Left ventricle myocardium superior (tissue), 1 donor: ENCODE data around the gene MAN2A2. TPM values are rescaled to one million over a fixed set of nuclear protein-coding genes. Genes with fewer than 3 reads are reported as not detected.
"Not testable (repeated sequence)": the region's sequence is repeated elsewhere in the genome, so short reads cannot be mapped to it uniquely, and the experiment has no call there.

Source experiments
- ATAC-seq: fragments of 200-7000 bp; cut with Tn5 transposase; one replicate; pipeline ENCODE4 v1.9.1; 2020; ENCODE audit warnings: mild to moderate bottlenecking, moderate library complexity
- DNase-seq: peaks from one replicate; pipeline ENCODE4 v3.0.0-alpha.2; 2020
- intact Hi-C: fragments of 100-400 bp; cut with micrococcal nuclease; formaldehyde crosslinking; loops from one replicate; pipeline ENCODE4 v1.11.0; 2022
- total RNA-seq: library from RNA; stranded (reverse); fragmentation: NEBNext Ultra II Directional; extraction: Animal tissue kit (Norgen Biotek cat#: 25700); gene quantifications from one replicate; pipeline ENCODE4 v1.2.1, GENCODE V29; 2021
- donor health status: DM: no; HTN: yes; CAD: no; lungs with severe emphysema.

Gene MAN2A2
- total RNA-seq, 1 donor from 2014 or later: 146 TPM

DNA sequence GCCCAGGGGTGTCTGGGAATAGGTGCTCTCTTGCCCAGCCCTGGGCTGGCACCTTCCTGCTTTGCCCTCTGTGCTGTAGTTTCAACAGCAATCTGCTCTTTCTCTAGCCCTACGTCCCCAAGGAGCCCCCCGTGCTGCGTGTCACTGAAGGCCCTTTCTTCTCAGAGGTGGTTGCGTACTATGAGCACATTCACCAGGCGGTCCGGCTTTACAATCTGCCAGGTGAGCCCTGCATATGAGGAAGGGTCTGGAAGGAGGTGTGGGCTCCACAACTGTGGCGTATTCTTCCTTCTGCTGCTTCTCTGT is 9.6 kb downstream of the MAN2A2 start:
- ATAC-seq (no peak), DNase-seq (peak; percentile 19)
- intact Hi-C loops: no loop called here

DNA sequence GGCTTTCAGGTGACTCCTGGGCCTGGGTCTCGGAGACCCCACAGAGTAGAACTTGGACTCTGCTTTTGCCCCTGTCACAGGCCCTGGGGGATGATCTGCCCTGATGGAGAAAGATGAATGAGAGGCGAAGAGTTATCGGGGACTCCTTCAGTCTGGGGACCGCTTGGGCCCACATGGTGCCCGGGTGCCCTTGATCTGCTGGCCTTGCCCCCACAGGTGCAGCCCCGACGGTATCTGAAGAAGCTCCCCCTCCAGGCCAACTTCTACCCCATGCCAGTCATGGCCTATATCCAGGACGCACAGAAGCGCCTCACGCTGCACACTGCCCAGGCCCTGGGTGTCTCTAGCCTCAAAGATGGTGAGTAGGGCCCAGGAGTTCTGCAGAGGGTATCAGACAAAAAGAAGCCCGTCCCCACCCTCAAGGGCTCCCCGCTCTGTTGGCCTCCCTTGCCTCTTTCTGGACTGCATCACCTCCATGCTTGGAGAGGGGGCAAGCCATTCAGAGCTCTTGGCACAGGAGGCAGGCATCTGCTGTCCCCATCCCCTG is 10.4 kb downstream of the MAN2A2 start:
- intact Hi-C loops: no loop called here
- peak; percentile 11 for DNase-seq
- ATAC-seq: no peak

DNA sequence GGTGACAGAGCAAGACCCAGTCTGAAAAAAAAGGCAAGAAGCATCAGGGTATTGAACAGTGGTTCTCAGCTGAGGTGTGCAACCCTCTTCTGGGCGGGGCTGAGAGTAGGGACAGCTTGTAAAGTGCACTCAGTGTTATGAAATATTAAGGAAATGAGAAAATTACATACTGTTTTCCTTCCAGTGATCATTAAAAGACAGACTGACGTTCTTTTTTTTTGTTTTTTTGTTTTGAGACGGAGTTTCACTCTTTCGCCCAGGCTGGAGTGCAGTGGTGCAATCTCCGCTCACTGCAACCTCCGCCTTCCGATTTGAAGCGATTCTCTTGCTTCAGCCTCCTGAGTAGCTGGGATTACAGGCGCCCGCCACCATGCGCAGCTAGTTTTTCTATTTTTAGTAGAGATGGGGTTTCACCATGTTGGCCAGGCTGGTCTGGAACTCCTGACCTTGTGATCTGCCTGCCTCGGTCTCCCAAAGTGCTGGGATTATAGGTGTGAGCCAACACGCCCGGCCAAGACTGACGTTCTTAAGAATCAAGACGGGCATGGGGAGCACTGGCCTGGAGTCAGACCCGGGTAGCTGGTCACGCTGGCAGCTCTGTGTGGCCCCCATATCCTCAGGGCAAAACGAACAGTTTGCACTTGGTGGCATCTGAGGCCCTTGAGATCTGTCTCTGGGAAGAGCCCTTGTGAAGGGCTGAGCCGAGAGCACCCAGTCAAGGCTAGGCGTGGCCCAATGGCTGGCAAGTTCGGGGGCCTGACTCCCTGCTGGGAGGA is 11.4 kb downstream of the MAN2A2 start:
- intact Hi-C loops: no loop called here
- ATAC-seq: no peak
- DNase-seq: peak; percentile 26

DNA sequence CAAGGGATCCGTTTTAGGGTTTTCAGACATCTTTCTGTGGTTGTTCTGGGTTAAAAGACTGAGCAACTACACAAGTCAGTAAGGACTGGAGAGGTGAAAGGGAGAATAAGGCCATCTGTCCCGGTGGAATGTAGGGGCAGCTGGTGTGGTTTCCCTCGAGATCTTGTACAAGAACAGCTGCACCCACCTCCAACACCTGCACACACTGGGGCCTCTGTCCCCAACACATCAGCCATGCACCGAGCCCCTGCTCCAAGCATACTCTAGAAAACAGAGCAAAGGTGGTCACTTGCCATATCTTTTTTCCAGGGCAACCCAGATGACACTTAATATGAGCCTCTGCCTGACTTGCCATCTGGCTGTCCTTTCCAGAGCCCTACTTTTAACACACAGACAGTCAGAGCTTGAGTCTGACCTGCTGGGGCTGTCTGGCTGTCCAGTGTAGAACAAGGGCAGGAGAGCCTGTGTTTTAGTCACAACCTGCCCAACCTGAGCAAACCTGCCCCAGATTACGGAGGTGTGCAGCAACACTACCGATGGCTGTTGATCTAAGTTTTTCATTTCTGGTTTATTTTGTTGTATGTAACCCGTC is 12.2 kb downstream of the MAN2A2 start:
- ATAC-seq: peak; percentile 6
- intact Hi-C loops: no loop called here
- DNase-seq: no peak

DNA sequence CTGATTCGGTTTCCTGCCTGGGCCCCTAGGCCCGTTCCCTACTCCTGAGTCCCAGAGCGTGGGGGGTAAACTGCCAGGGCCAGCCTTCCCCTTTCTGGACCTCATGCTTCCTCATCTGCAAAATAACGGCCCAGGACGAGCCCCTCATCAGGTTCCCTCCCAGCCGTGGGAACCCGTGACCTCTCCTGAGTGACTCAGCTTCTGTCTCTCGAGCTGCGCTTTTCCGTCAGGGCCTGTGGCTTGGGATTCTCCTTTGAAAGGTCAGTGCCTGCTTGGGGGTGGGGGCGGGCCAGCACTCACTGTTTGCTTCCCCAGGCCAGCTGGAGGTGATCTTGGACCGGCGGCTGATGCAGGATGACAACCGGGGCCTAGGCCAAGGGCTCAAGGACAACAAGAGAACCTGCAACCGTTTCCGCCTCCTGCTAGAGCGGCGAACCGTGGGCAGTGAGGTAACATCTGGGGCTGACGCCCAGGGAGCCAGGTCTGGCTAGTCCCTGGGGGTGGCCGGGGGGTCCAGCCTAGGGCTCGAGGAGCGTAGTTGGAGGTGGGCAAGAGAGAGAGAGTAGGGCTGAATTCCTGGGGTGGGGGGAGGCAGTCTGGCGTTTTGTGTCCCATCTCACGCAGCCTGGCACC is 12.8 kb downstream of the MAN2A2 start:
- ATAC-seq (peak; percentile 50), DNase-seq (peak; percentile 82)
- intact Hi-C loops: no loop called here

GRCh38 chr15:90916461-90916860 is 13.4 kb downstream of the MAN2A2 start:
- intact Hi-C loops: no loop called here
- DNase-seq: no peak
- no peak for ATAC-seq

DNA sequence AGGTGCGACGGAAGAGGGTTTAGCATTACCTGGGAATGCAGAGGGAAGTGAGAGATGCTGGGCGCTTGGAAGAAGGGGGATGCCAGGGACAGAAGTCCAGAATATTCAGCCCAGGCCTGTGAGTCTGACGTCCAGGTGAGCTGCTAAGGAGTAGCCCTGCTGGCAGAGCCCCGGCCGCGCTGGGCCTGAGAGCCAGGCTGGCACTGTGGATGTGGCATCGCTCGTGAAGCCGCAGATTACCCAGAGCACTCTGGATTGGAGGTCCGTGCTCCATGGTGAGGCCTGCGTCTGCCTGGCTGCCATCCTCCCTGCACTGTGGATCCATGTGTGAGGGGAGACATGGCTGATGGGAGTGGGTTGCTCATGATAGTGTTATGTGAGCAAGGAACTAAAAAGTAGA is 14.5 kb downstream of the MAN2A2 start:
- intact Hi-C loops: no loop called here
- DNase-seq: no peak
- ATAC-seq: no peak

DNA sequence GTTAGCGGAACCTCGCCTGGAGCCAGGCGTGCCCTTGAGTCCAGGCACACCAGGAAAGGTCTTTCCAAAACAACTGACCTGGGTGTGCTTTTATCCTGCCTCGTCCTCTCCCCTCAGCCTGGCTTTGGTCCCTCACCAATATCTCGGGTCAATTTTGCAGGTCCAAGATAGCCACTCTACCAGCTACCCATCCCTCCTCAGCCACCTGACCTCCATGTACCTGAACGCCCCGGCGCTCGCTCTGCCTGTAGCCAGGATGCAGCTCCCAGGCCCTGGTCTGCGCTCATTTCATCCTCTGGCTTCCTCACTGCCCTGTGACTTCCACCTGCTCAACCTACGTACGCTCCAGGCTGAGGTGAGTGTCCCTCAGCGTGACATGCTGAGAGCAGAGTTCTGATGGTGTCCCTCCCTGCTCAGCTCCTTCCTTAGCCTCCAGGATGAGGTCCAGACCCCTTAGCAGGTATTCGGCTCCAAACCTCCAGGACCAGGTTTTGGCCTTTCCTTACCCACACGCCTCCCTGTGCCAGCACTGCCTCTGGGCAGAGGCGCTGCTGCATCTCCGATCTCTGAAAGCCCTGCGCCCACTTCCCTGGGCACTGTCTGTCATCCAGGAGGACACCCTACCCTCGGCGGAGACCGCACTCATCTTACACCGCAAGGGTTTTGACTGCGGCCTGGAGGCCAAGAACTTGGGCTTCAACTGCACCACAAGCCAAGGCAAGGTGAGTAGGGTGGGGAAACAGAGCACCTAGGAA is 15.1 kb downstream of the MAN2A2 start:
- DNase-seq (no peak), ATAC-seq (peak; percentile 2)
- intact Hi-C loops: no loop called here

GRCh38 chr15:90918835-90919234 is 15.7 kb downstream of the MAN2A2 start:
- DNase-seq: no peak
- intact Hi-C loops: no loop called here
- peak; percentile 73 for ATAC-seq

DNA sequence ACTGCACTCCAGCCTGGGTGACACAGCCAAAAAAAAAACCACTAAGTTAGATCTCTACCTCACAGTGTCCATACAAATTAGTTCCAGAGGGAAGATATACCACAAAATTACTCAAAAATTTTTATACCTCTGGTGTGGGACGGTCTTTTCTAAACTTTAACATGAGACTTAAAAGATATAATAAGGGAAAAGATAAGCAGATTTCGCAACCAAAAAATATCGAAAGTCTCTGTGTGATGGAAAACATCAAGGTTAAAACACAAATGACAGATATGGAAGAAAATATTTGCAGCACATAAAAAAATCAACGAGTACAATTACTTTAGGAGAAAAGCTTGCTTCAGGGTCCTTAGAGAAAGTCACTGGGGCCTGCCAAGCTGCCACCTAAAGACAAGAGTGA is 18.8 kb downstream of the MAN2A2 start:
- intact Hi-C loops: no loop called here
- ATAC-seq: no peak
- DNase-seq: no peak

- intact Hi-C loops, ATAC-seq: not testable (repeated sequence)
- DNase-seq: peak; percentile 9
Observed at GRCh38 chr15:90922712-90923322, 19.7 kb downstream of the MAN2A2 start.

- ATAC-seq: no peak
Observed at GRCh38 chr15:90924375-90924774, 21.3 kb downstream of the MAN2A2 start.

GRCh38 chr15:90926766-90927165 is 23.7 kb downstream of the MAN2A2 start:
- intact Hi-C loops, ATAC-seq: not testable (repeated sequence)
- peak; percentile 9 for DNase-seq

More at GRCh38 chr15:90924375-90924774, 21.3 kb downstream of the MAN2A2 start:
- intact Hi-C loops: no loop called here
- DNase-seq: no peak

DNA sequence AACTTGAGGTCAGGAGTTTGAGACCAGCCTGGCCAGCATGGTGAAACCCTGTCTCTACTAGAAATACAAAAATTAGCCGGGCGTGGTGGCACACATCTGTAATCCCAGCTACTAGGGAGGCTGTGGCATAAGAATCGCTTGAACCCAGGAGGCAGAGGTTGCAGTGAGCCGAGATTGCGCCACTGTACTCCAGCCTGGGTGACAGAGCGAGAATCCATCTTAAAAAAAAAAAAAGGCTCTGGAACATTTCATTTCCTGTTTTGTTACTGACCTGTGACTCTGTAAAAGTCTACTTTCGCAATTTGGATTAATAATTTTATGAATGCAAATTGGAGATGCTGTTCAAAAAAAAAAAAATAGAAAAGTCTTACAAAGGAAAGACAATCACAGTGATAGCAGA is 25.0 kb downstream of the MAN2A2 start:
- DNase-seq, ATAC-seq, intact Hi-C loops: not testable (repeated sequence)

GRCh38 chr15:90929246-90930019 is 26.3 kb downstream of the MAN2A2 start:
- intact Hi-C loops: no loop called here
- ATAC-seq (no peak), DNase-seq (no peak)

DNA sequence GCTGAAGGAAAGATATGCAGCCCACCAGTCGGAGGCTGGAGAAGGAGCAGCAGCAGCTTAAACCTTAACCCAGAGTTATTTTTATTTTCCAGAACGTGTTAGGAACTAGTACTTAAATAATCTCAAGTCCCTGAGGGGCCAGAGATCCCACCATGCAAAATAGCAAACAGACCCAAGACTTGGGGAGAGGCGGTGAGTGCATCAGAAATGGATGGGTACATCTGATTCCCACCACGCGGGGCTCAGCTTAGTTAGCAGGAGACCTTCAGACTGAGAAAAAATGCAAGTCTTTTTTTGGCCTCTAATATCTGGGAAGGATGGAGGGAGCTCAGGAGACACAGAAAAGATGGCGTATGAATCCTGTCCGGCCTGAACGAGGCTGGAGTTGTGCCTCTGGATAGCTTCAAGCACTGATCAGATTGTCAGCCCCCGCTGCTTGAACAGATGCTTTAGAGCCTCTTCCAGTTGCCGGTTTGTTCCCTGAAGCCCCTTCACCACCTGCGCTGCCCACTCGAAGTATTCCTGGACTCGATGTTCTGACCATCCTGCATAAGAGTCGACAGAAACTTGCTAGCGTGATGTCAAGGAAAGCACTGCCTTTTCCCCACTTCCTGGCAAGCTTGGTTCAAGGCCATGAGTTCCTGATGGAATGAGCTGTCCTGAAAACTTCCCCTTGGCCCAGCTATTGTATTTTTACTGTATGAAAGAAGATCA is 27.9 kb downstream of the MAN2A2 start:
- DNase-seq (no peak), ATAC-seq (no peak)
- intact Hi-C loops: no loop called here

- intact Hi-C loops: no loop called here
- no peak for ATAC-seq
- DNase-seq: no peak
Observed at GRCh38 chr15:90931575-90931827, 28.4 kb downstream of the MAN2A2 start.
